ENCODE results near the gene HAL. TPM values are rescaled to one million over a fixed set of nuclear protein-coding genes. Genes with fewer than 3 reads are reported as not detected.

The HAL gene
- total and polyA plus RNA-seq, 2 of the 8 experiments (the other 6 are each of a cell fraction or from before 2014, with no cell fraction given) = 0.12 to 0.17 TPM

DNA sequence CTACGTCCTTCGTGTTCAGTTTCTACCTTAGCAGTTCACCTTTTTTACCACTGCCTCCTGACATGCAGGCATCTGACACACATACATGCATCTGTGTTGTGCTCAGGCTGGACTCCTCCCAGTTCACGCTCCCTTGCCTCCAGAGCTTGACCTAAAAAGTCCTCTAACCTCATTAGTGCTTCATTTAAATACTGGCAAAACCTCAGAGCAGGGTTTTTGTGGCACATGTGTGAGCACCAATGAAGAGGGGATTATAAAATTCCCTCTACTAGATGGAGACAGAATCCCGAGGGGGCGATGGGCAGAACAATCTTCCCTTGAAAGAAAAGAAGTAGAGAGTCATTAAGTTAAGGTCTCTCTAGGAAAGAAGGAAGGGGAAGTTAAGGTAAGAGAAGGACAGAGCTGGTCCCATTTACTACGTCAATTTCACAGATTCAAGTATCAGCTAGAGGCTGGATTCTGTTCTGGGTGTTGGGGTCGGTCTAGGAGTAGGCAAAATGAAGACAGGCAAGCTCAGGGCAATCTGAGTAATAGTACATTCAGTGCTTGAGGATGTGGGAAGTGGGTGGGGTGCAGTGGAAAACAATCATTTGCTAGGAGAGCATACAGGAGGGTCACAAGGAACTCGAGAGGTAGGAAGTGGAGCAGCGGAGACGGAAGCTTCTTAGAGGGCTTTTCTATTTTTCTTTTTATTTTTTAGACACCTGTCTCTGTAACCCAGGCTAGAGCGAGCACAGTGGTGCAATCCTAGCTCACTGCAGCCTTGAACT, 7.5 kb downstream of the HAL start:
- 78% methylated on average over 11 of the region's 11 CpGs; no CpG with 5 or more reads in 1 of the 2 experiments for WGBS, 2 experiments (ENCODE audit: extremely low coverage in 1 of 2, insufficient coverage in 1 of 2, insufficient read length in 1 of 2, insufficient replicate concordance in 2 of 2, low coverage in 1 of 2, low lambda C conversion rate in 2 of 2, missing lambda C conversion rate in 1 of 2)
- FAIRE-seq = no peak
- H2BK20ac ChIP-seq (ENCODE audit: low read length) = no peak overlapping the region

More for the DNA sequence above, 7.5 kb downstream of the HAL start:
- Histone ChIP-seq H3K14ac (ENCODE audit: insufficient read length) (no peak overlapping the region), H3K4me2 (ENCODE audit: insufficient read depth in 1 of 2, low read depth in 2 of 2, low read length in 2 of 2) (no peak overlapping the region), H3K27me3 (replicated peaks in 1 of 4; ENCODE audit: control insufficient read depth in 3 of 4, extremely low read depth in 1 of 4, insufficient read depth in 3 of 4, low read length in 3 of 4) (no peaks in the 10 kb centered on the region), H2AFZ (ENCODE audit: low read length) (no peak overlapping the region), H2BK15ac (ENCODE audit: low read length) (no peak overlapping the region), H3K79me1 (ENCODE audit: low read depth, low read length) (no peaks in the 10 kb centered on the region), H4K8ac (ENCODE audit: extremely low read depth, insufficient read depth, low read length) (no peak overlapping the region), H3K36me3 (ENCODE audit: control insufficient read depth in 2 of 4, insufficient read depth in 4 of 4, low read length in 3 of 4) (no peaks in the 10 kb centered on the region), H2BK5ac (ENCODE audit: low read depth, low read length) (no peak overlapping the region), H4K5ac (ENCODE audit: insufficient read length, low read depth, low read length) (no peak overlapping the region), H3K23me2 (ENCODE audit: low read depth, low read length) (no peaks in the 10 kb centered on the region), H3K79me2 (ENCODE audit: control insufficient read depth in 1 of 2, insufficient read depth in 2 of 2, low read length in 2 of 2) (no peaks in the 10 kb centered on the region), H3K9me3 (ENCODE audit: insufficient read depth in 2 of 2, low read depth in 1 of 2, low read length in 1 of 2) (no peaks in the 10 kb centered on the region; a peak in 1 of 4 replicates), H2AK5ac (ENCODE audit: low read depth, low read length) (no peak overlapping the region), H3K23ac (ENCODE audit: insufficient read length) (no peak overlapping the region), H3K27ac (ENCODE audit: low read depth, low read length) (no peak overlapping the region), H4K91ac (replicated peaks; ENCODE audit: insufficient read length, low read length) (no peak overlapping the region), H4K20me1 (replicated peaks in 1 of 2; ENCODE audit: control insufficient read depth in 1 of 2, insufficient read depth in 2 of 2, low read length in 2 of 2) (no peaks in the 10 kb centered on the region), H3K4ac (replicated peaks; ENCODE audit: insufficient read length, low read depth, low read length) (no peak overlapping the region), H3K4me3 (ENCODE audit: extremely low read depth in 1 of 4, insufficient read depth in 2 of 4, low read depth in 3 of 4, low read length in 4 of 4) (no peak overlapping the region), H3K9ac (replicated peaks in 1 of 4; ENCODE audit: extremely low read depth in 1 of 4, low read depth in 3 of 4, low read length in 3 of 4) (no peak overlapping the region), H3K56ac (replicated peaks; ENCODE audit: insufficient read length, low read depth, low read length) (no peak overlapping the region), H3K4me1 (replicated peaks in 1 of 4; ENCODE audit: control insufficient read depth in 3 of 4, insufficient read depth in 4 of 4, low read length in 3 of 4) (peaks cover 0 to 8% (median 4%) of the 10 kb centered on the region in 4 experiments; a peak in 5 of 7 replicates), H2BK12ac (ENCODE audit: low read depth, low read length) (no peak overlapping the region), H2BK120ac (replicated peaks; ENCODE audit: low read depth, low read length) (no peak overlapping the region), H3K18ac (ENCODE audit: extremely low read depth, low read length) (no peak overlapping the region)
- no peak for DNase-seq (ENCODE audit: low read depth in 1 of 2, low spot score in 2 of 2)
- TF ChIP-seq, protein P1, sequence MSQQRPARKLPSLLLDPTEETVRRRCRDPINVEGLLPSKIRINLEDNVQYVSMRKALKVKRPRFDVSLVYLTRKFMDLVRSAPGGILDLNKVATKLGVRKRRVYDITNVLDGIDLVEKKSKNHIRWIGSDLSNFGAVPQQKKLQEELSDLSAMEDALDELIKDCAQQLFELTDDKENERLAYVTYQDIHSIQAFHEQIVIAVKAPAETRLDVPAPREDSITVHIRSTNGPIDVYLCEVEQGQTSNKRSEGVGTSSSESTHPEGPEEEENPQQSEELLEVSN (IDR thresholded peaks at IDR 0.05) = no peak
- TF ChIP-seq CHD1 (IDR thresholded peaks at IDR 0.05; ENCODE audit: low read depth, low read length) (no peak), KDM5A (IDR thresholded peaks at IDR 0.05; ENCODE audit: low read length) (no peak), RNF2 (IDR thresholded peaks at IDR 0.05; ENCODE audit: borderline replicate concordance, low read depth, low read length, missing control alignments, poor library complexity, severe bottlenecking) (no peak), TAF1 (IDR thresholded peaks at IDR 0.05; ENCODE audit: low read depth, low read length) (no peak), EZH2 (IDR thresholded peaks at IDR 0.05; ENCODE audit: low read depth, low read length, severe bottlenecking) (no peak), RAD21 (IDR thresholded peaks at IDR 0.05 in 1 of 2, conservative IDR thresholded peaks at IDR 0.05 in 1 of 2; ENCODE audit: low read depth in 2 of 2, low read length in 2 of 2) (no peak), POU5F1 (IDR thresholded peaks at IDR 0.05; ENCODE audit: low read depth, low read length) (no peak), JUND (IDR thresholded peaks at IDR 0.05; ENCODE audit: low read length) (no peak)
- ChIA-PET POLR2A (ENCODE audit: partially characterized antibody) (interaction anchor here (1.3 to 1.4 kb wide), 2 partner anchors 9 to 10 kb away, joined by 3 to 4 read pairs; no protein-coding TSS in a partner anchor), CTCF (ENCODE audit: partially characterized antibody) (interaction anchor here (0.6 to 4.7 kb wide), 6 partner anchors 10 to 221 kb away, joined by 3 to 53 read pairs (median 4); no protein-coding TSS in a partner anchor)
